Activated naive CD4-positive, alpha-beta T cell treated with anti-CD3 and anti-CD28 coated beads, Interleukin-2, amount 50 U/mL, for 16 hours (primary cell): ENCODE measurements around the gene RPS6KB2.

Experiments
- DNase-seq: peaks from one replicate; pipeline ENCODE4 v3.0.0-alpha.2; 2020

The RPS6KB2 gene

DNA sequence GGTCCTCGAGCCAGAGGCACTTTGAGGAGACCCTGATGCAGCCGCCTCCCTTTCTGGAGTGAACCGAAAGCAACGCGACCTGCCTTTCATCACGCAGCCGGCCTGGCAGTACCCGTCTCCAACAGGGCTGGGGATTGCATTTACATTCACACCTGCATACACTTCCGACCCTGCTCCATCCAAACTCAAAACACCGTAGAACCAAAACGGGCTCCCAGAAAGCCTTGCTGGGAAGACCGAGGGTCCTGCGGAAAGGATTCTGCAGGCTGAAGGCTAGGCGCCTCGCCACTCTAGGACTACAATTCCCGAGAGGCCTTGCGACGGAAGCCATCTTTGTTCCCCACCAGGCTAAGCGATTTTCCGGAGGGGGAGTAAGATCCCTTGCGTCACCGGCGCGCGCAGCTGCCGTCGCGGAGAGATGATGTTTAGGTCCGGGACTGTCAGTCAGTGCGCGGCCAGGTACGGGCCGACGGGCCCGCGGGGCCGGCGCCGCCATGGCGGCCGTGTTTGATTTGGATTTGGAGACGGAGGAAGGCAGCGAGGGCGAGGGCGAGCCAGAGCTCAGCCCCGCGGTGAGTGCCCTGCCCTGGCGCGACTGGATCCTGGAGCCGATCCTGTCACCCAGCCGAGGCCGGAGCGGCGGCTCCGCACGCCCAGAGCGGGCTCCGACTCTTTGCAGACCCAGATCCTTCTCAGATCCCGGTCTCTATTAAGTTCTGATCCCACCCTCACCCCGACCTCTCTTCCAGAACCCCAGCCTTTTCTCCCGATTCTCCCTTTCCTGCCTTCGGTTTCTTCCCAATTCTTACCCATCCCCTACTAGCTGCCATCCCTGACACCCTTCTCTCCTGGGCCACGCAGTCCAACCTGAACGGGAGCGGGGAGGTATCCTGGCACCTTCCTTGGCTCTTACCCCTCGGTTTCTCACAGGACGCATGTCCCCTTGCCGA lies at the start of gene RPS6KB2:
RPS6KB2 (plus strand) TSS at position 443 of the 950 bp plus-strand sequence; CDS start at position 495, 52 bp downstream.
- peak; percentile 99 for DNase-seq

- DNase-seq = no peak
Measured at GRCh38 chr11:67378544-67378943, 49.8 kb upstream of the RPS6KB2 start.

DNA sequence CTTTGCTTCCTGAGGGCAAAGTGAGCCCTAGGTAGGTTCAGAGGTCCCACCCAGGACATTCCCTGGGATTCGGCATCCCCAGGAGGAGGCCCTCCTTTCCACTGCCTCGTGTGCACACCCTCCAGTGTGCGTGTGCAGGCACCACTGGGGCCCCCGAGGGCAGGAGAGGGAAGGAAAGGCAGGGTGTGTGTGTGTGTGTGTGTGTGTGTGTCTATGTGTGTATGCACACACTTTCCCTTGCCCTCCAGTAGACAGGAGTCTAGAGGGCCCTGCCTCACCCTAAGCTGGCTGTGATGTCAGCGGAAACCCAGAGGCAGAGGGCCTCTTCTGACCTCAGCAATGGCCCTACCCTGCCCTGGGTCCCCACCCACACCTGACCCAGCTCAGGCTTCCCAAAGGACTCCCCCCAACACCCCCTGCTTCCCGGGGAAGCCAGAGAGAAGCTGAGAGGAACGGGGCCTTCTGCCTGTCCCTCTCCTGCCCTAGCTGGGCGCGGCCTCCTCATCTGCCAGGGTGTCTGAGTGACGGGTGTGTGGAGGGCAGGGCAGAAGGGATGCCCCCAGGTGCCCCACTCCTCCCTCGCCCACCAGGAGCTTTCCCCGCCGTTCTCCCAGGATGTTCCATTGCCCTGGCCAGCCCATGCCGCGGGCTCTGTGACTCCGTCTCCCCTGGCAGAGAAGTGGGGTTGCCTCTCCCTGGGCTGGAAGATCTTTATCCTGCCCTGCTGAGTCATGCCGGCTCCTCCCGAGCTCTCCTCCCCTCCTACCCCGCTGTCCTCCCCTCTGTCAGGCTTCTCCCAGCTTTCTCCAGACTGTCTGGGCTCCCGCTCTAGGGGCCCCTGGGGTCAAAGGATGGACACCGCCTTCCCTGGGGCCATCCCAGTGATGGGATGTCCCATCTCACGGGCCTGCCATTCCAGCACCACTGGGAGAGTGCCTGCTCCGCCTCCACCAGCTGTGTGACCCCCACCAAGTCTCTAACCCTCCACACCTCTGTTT lies 48.9 kb upstream of the RPS6KB2 start:
- no peak for DNase-seq

DNA sequence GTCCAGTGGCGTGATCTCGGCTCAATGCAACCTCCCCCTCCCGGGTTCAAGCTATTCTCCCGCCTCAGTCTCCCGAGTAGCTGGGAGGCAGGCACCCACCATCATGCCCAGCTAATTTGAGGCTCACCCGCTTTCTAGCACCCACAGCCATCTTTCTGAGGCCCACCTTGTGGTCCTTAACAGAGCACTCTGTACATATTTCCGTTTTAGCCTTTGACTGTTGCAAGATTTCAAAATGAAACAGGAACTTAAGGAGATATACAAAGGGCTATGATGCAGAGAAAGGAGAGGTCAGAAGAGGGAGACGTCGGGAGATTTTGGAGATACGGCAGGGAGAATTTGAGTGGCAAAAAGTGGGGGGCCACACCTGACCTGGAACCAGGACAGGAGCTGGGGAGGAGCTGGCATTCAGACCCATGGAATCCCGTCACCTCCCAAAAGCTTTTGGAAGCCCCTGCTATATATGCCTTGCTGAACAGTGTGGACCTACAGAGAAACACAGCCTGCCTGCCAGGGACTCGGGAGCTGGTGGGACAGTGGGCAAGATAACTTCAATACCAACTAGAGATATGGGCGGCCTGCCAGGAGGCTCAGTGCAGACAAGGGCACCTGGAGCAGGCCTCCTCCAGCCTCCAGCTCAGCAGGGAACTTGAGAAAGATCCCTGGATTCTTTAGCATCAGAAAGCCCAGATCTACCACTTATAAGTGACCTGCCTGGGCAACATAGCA lies 46.9 kb upstream of the RPS6KB2 start:
- no peak for DNase-seq

DNA sequence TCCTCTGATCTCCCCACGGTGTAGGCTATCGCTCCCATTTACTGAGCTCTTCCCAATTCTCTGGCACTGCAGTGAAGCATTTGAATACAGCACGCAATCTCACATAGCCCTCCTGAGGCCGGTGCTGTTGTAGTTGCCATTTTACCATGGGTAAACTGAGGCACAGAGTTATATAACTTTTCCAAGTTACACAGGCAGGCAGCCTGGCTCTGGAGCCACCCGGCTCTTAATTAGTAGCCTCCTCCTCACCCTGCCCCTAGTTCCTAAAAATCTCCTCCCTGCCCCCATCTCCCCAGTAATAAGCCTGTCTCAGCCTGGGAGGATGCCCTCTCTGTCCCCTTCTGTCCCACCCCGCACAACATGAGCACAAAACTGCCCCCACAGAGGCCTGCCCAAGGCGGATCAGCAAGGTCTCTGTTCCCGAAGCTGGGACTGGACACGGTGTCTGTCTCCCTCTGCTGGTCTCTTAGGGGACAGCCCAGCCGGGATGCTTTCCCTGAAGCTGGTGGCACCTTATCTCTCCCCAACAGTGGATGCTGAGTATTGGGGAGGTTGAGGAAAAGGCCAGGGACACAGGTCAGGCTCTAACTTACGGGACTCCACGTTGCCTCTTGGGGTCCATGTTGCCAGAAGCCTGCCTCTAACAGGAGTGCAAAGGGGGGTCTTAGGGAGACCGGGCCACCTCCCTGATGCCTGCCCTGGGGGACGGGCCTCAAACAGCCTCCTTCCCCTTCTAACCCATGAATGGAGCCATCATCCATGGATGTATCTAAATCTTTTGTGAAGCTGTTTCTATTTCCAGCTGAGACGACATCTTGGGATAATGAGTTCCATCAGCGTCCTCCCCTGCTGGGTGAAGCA lies 45.8 kb upstream of the RPS6KB2 start:
- DNase-seq = peak; percentile 80

GRCh38 chr11:67384851-67385366 lies 43.4 kb upstream of the RPS6KB2 start:
- no peak for DNase-seq

DNA sequence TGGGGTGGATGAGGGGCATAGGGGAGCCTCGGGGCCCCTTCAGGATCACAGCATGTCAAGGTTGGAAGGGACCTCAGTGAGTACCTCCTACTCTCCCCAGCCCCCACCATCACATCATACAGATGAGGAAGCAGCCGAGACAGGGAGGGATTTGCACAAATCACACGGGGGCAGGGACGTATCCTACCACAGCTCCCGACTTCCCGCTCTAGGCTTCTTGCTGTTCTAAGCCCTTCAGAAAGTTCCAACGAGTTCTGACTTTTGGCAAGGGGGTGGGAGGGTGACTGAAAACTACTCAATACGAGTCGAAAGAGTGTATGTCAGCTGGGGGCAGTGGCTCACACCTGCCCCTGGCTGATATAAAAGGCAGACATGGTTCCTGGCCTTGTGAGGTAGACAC lies 41.2 kb upstream of the RPS6KB2 start:
- DNase-seq = no peak

GRCh38 chr11:67387518-67387917 lies 40.8 kb upstream of the RPS6KB2 start:
- no peak for DNase-seq

DNA sequence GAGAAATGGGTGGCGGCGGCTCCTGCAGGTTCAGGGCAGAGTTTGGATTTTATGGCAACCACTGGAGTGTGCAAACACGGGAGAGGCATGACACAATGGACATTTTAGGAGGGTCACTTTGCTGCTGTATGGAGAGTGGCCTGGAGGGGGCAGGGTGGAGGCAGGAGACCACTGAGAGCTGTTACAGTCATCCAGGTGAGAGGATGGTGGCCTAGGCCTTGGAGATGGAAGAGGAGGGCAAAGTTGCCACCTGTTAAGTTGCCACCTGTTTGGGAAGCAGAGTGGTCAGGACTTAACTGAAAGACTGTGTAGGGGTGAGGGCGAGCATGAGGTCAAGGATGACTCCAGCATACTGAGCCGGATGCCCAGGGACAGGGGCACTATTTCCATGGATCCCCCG lies 38.8 kb upstream of the RPS6KB2 start:
- DNase-seq = peak; percentile 57

- DNase-seq = no peak
Measured at GRCh38 chr11:67390947-67391303, 37.4 kb upstream of the RPS6KB2 start.

DNA sequence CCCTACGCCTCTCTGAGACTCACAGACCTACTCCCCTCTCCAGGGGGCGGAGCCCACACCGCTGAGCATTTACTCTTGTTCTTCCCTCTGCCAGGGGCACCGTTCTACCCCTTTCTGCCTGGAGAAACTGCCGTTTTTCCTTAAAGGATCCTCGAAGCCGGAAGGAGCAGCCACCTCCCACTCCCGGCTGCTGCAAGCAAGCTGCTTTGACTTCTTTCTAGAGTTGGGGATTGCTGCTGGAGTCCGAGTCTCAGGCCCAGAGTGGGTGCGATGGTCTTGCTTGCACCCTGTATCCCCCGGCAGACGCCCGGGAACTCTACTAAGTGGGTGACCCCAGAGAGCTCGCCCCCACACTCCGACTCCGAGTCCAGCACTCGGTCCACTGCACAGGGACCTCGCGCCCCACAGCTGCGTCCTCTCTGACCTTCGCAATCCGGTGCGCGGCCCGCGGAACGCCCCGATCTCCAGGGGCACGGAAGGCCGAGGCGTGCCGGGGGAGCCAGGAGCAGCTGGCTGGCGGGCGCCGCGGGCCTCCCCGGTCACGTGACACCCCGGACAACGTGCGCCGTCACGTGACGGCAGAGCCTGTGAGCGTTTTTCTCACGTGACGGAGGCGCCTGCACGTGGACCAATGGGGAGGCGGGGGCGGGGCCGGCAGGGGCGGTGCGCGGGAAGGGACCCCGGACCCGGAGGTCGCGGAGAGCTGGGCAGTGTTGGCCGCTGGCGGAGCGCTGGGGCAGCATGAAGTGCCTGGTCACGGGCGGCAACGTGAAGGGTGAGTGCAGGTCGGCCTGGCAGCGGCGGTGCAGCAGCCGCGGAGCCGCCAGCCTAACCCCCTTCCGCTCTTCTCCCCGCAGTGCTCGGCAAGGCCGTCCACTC lies 36.8 kb upstream of the RPS6KB2 start, which contains the start of gene RAD9A:
RAD9A (plus strand) TSS at position 683 of the 879 bp plus-strand sequence; CDS start at position 742, 59 bp downstream.
- peak; percentile 93 for DNase-seq

- no peak for DNase-seq
Measured at GRCh38 chr11:67392183-67392715, 36.0 kb upstream of the RPS6KB2 start.

GRCh38 chr11:67393437-67393836 lies 34.9 kb upstream of the RPS6KB2 start:
- DNase-seq = no peak

GRCh38 chr11:67393990-67394389 lies 34.3 kb upstream of the RPS6KB2 start:
- DNase-seq = no peak

GRCh38 chr11:67395555-67396258 lies 32.6 kb upstream of the RPS6KB2 start:
- no peak for DNase-seq

GRCh38 chr11:67396259-67396581 lies 32.1 kb upstream of the RPS6KB2 start:
- DNase-seq = no peak

DNA sequence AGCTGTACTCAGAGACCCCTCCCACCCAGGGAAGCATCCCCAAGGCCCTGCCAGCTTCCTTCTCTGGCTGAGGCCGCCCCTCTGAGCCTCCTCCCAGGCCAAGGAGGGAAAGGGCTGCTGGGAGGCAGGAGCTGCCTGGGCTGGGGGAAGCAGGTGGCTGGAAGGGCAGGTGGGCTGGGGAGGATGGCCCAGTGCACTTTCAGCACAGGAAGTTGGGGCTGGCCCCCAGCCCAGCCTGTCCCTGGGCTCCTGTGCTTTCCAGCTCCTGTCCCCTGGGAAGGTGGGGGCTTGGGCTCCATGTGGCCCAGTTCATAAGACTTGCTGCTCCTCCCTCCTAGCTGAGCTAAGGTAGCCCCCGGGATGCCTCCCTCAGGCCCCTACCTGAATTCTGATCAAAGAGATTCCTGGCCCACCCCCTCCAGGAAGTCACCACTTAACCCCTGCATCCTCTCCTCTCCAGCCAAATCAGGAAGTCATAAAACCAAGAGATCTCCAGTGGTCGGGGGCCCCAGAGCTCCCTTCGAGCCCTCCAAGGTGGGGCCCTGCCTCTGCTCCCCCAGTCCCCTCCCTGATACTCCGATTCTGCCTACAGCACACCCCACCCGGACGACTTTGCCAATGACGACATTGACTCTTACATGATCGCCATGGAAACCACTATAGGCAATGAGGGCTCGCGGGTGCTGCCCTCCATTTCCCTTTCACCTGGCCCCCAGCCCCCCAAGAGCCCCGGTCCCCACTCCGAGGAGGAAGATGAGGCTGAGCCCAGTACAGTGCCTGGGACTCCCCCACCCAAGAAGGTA lies 31.5 kb upstream of the RPS6KB2 start:
- no peak for DNase-seq

DNA sequence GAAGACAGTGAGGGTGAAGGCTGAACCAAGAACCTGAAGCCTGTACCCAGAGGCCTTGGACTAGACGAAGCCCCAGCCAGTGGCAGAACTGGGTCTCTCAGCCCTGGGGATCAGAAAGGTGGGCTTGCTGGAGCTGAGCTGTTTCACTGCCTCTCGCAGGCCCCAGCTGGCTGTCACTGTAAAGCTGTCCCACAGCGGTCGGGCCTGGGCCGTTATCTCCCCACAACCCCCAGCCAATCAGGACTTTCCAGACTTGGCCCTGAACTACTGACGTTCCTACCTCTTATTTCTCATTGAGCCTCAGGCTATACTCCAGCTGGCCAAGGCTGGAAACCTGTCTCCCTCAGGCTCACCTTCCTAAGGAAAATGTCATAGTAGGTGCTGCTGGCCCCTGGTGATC lies 30.8 kb upstream of the RPS6KB2 start:
- DNase-seq = no peak
